Measurements from ENCODE around the gene USP43. TPM values are rescaled to one million over a fixed set of nuclear protein-coding genes. Genes with fewer than 3 reads are reported as not detected.

USP43 gene
- total RNA-seq, 4 donors from 2014 or later: 0.07 TPM; not detected in 3

- intact Hi-C loops (cut with DNase I; ENCODE audit: low total_unique reads) (no loop called here), in situ Hi-C loops (cut with MboI; ENCODE audit: low sequenced_read_pairs in 4 of 4) (no loop called here)
- Histone ChIP-seq H3K9me3 (no peaks in the 10 kb centered on the region), H3K27ac (no peak overlapping the region), H3K27me3 (no peaks in the 10 kb centered on the region), H3K36me3 (no peaks in the 10 kb centered on the region), H3K4me1 (no peaks in the 10 kb centered on the region), H3K4me3 (no peak overlapping the region)
- ATAC-seq (no peak), DNase-seq (no peak)
- TF ChIP-seq POLR2A (IDR thresholded peaks at IDR 0.05): no peak
- no peak for TF ChIP-seq CTCF (IDR thresholded peaks at IDR 0.05 in 4 of 5, conservative IDR thresholded peaks at IDR 0.05 in 1 of 5)
These were observed 126.1 kb downstream of the USP43 start for GRCh38 chr17:9771465-9771864.

- intact Hi-C loops (cut with DNase I; ENCODE audit: low total_unique reads): no loop called here
- ATAC-seq: no peak
- Histone ChIP-seq H3K4me1 (no peaks in the 10 kb centered on the region), H3K36me3 (no peaks in the 10 kb centered on the region), H3K4me3 (no peak overlapping the region), H3K27me3 (no peaks in the 10 kb centered on the region), H3K27ac (no peak overlapping the region), H3K9me3 (no peaks in the 10 kb centered on the region)
- no peak for TF ChIP-seq CTCF (IDR thresholded peaks at IDR 0.05 in 4 of 5, conservative IDR thresholded peaks at IDR 0.05 in 1 of 5)
- no peak for TF ChIP-seq POLR2A (IDR thresholded peaks at IDR 0.05)
- no peak for DNase-seq
- in situ Hi-C loops (cut with MboI; ENCODE audit: low sequenced_read_pairs in 4 of 4): no loop called here
These were observed 127.3 kb downstream of the USP43 start for GRCh38 chr17:9772658-9773057.

GRCh38 chr17:9776911-9777310 is 131.6 kb downstream of the USP43 start:
- Histone ChIP-seq H3K9me3 (no peaks in the 10 kb centered on the region), H3K4me1 (no peaks in the 10 kb centered on the region), H3K36me3 (no peaks in the 10 kb centered on the region), H3K4me3 (no peak overlapping the region), H3K27ac (no peak overlapping the region), H3K27me3 (no peaks in the 10 kb centered on the region)
- in situ Hi-C loops (cut with MboI; ENCODE audit: low sequenced_read_pairs in 4 of 4) (no loop called here), intact Hi-C loops (cut with DNase I; ENCODE audit: low total_unique reads) (no loop called here)
- ATAC-seq (no peak), DNase-seq (no peak)
- TF ChIP-seq CTCF (IDR thresholded peaks at IDR 0.05 in 4 of 5, conservative IDR thresholded peaks at IDR 0.05 in 1 of 5): no peak
- no peak for TF ChIP-seq POLR2A (IDR thresholded peaks at IDR 0.05)

Other genes starting within 250 kb of the USP43 start
- 10 to 100 TPM; 39.1 to 67.7 (median 58.2) TPM for gene STX8, start 69.7 kb upstream of the USP43 start, total RNA-seq
- gene CFAP52, start 68.9 kb upstream of the USP43 start, total RNA-seq: not detected
- gene DHRS7C, start 146.1 kb downstream of the USP43 start, total RNA-seq: 10 to 100 TPM in 3 of 4 donors, 1 to 10 TPM in 1; 5.1 to 64.6 (median 42.2) TPM
- gene GSG1L2, start 176.6 kb downstream of the USP43 start, total RNA-seq: not detected
- gene GLP2R, start 180.4 kb downstream of the USP43 start, total RNA-seq: 1 to 10 TPM in 1 of 4 donors, not detected in 3; 1.1 TPM